Measurements from ENCODE around the gene SCO2. TPM values are rescaled to one million over a fixed set of nuclear protein-coding genes. Genes with fewer than 3 reads are reported as not detected.
"Not testable (repeated sequence)": the region's sequence is repeated elsewhere in the genome, so short reads cannot be mapped to it uniquely, and the experiment has no call there.

SCO2 gene
- total and polyA plus RNA-seq, 10 donors: 1.2 to 12.7 (median 5.5) TPM; not detected in 1

- H3K9me3 ChIP-seq: no peaks in the 10 kb centered on the region
- intact Hi-C loops (cut with DNase I; ENCODE audit: low total_unique reads): no loop called here
- no peak for DNase-seq
- H3K27ac ChIP-seq: no peak overlapping the region
- H3K36me3 ChIP-seq: peaks cover 0 to 77% (median 70%) of the 10 kb centered on the region in 6 donors
- H3K27me3 ChIP-seq (replicated peaks in 1 of 7): no peaks in the 10 kb centered on the region
- H3K4me3 ChIP-seq: no peak overlapping the region
- peaks cover 16 to 39% (median 20%) of the 10 kb centered on the region in 6 donors for H3K4me1 ChIP-seq
- WGBS, 5 donors: 92 to 97% (median 95%) methylated on average over 7 to 10 of the region's 10 CpGs
- TF ChIP-seq POLR2AphosphoS5 (IDR thresholded peaks at IDR 0.05): no peak
- no peak for TF ChIP-seq POLR2A (IDR thresholded peaks at IDR 0.05)
- TF ChIP-seq CTCF (IDR thresholded peaks at IDR 0.05 in 8 of 11, conservative IDR thresholded peaks at IDR 0.05 in 3 of 11): no peak
Observed at GRCh38 chr22:50521710-50522109, 3.7 kb downstream of the SCO2 start.

GRCh38 chr22:50520826-50521453, 4.5 kb downstream of the SCO2 start:
- Histone ChIP-seq H3K27me3 (replicated peaks in 1 of 7) (no peaks in the 10 kb centered on the region), H3K4me3 (no peak overlapping the region), H3K4me1 (peaks cover 12 to 31% (median 15%) of the 10 kb centered on the region in 6 donors), H3K36me3 (peaks cover 0 to 85% (median 74%) of the 10 kb centered on the region in 6 donors), H3K9me3 (no peaks in the 10 kb centered on the region), H3K27ac (no peak overlapping the region)
- 91 to 96% (median 93%) methylated on average over 13 of the region's 13 CpGs for WGBS, 5 donors
- DNase-seq: no peak
- no peak for TF ChIP-seq CTCF (IDR thresholded peaks at IDR 0.05 in 8 of 11, conservative IDR thresholded peaks at IDR 0.05 in 3 of 11)
- TF ChIP-seq POLR2AphosphoS5 (IDR thresholded peaks at IDR 0.05): no peak
- TF ChIP-seq POLR2A (IDR thresholded peaks at IDR 0.05): no peak
- intact Hi-C loops (cut with DNase I; ENCODE audit: low total_unique reads): no loop called here

- H3K4me3 ChIP-seq; DNase-seq; H3K9me3 ChIP-seq; H3K27me3 ChIP-seq (replicated peaks in 1 of 7); H3K27ac ChIP-seq; intact Hi-C loops (cut with DNase I; ENCODE audit: low total_unique reads): not testable (repeated sequence)
- Histone ChIP-seq H3K36me3 (peaks cover 0 to 89% (median 74%) of the 10 kb centered on the region in 6 donors), H3K4me1 (peaks cover 12 to 26% (median 15%) of the 10 kb centered on the region in 6 donors)
- WGBS, 5 donors: 95 to 100% (median 98%) methylated on average over 8 of the region's 8 CpGs
Observed at GRCh38 chr22:50520184-50520583, 5.2 kb downstream of the SCO2 start.

- H3K36me3 ChIP-seq: peaks cover 0 to 95% (median 74%) of the 10 kb centered on the region in 6 donors
Observed at GRCh38 chr22:50519151-50519550, 6.2 kb downstream of the SCO2 start.

More at GRCh38 chr22:50519151-50519550, 6.2 kb downstream of the SCO2 start:
- Histone ChIP-seq H3K4me1 (peaks cover 3 to 23% (median 5%) of the 10 kb centered on the region in 6 donors), H3K27ac (no peak overlapping the region), H3K9me3 (no peaks in the 10 kb centered on the region), H3K27me3 (replicated peaks in 1 of 7) (no peaks in the 10 kb centered on the region), H3K4me3 (no peak overlapping the region)
- intact Hi-C loops (cut with DNase I; ENCODE audit: low total_unique reads): no loop called here
- TF ChIP-seq CTCF (IDR thresholded peaks at IDR 0.05 in 8 of 11, conservative IDR thresholded peaks at IDR 0.05 in 3 of 11) (no peak), POLR2AphosphoS5 (IDR thresholded peaks at IDR 0.05) (no peak), POLR2A (IDR thresholded peaks at IDR 0.05) (no peak)
- no peak for DNase-seq
- 86 to 100% (median 94%) methylated on average over 2 to 8 of the region's 8 CpGs for WGBS, 5 donors
